ENCODE results near the gene CADM1.

CADM1 gene

DNA sequence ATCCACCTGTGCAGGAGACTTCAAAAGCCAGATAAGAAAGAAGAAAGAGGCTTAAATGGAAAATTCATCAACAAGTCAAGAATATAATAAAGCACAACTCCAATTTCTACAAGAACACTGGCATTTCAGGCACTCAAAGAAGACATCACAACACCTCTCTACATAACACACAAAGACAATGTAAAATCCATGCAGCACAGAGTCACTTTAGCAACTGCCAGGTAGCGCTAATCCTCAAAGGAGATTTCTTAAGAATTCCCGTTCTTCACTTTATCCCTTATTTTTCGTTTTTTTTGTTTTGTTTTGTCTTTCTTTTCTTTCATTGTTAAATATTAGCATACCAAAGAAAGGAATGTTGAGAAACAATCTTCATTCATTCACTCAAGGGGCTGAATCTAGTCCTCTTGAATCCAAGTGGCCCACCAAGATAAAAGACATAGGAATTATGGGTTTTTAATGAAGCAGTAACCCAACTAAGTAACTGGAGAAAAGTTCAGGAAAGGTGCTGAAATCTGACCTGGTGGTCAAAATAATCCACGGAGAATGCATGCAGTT is 95.0 kb downstream of the CADM1 start:
- in situ Hi-C loops (cut with HindIII; ENCODE audit: low sequenced_read_pairs): no loop called here

DNA sequence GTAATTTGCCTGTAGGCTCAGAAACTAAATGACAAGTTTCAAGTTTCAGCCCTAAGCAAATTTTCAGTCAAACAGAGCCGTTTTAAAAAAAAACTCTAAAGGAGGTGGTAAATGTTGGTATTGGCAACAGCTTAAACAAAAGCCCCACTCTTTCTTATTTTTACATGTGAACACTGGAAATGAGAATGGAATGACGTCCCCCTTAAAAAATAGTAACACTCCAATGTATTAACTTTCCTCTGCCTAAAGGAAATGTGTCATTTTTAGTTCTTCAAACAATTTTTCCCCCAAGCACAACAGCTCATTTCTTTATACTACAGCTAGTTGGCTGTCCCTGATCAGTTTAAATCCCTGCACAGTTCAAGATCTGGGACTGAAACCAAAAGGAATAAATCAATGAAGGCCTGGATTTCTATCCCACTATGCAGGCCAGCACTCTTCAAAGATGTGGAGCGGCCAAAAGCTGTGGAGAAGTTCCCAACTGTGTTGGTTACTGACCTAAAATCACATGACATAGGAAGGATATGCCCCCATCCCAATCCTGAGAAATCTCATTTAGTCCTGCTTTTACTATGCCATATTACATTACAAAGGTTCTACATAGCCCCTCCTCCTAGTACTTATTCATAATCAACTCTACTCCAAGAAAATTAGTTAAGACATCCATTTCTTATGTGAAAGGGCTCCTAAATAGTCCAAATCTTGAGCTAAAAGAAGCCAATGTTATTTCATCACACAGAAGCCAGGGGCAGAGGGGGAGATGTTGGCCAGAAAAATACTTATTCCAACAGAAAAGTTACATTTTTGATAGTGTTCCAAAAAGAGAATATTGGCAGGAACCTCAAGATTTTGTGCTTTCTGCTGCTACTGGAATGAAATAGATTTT is 95.9 kb downstream of the CADM1 start:
- in situ Hi-C loops (cut with HindIII; ENCODE audit: low sequenced_read_pairs): no loop called here

DNA sequence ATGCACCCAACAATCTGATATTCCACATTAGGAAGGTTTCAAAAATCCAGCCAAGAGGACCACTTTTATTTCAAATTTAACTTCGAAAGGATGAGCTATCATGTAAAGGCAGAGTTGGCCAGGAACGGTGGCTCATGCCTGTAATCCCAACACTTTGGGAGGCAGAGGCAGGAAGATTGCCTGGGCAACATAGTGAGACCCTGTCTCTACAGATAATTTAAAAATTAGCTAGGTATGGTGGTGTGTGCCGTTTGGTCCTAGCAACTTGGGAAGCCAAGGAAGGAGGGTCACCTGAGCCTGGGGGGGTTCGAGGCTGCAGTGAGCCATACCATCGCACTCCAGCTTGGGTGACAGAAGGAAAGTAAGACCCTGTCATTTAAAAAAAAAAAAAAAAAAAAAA is 96.7 kb downstream of the CADM1 start:
- in situ Hi-C loops (cut with HindIII; ENCODE audit: low sequenced_read_pairs): no loop called here

DNA sequence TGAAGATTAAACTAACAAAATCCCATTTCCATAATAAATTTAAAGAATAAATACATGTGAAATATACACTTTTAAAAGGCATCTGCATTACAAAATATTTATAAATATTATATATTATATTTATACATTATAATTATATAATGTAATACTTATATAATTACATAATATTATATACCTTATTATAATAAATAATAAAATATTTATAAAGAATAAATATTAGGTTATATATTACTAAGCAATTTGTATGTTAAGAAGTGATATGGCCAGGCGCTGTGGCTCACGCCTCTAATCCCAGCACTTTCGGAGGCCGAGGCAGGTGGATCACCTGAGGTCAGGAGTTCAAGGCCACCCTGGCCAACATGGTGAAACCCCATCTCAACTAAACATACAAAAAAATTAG is 97.8 kb downstream of the CADM1 start:
- in situ Hi-C loops (cut with HindIII; ENCODE audit: low sequenced_read_pairs): no loop called here

DNA sequence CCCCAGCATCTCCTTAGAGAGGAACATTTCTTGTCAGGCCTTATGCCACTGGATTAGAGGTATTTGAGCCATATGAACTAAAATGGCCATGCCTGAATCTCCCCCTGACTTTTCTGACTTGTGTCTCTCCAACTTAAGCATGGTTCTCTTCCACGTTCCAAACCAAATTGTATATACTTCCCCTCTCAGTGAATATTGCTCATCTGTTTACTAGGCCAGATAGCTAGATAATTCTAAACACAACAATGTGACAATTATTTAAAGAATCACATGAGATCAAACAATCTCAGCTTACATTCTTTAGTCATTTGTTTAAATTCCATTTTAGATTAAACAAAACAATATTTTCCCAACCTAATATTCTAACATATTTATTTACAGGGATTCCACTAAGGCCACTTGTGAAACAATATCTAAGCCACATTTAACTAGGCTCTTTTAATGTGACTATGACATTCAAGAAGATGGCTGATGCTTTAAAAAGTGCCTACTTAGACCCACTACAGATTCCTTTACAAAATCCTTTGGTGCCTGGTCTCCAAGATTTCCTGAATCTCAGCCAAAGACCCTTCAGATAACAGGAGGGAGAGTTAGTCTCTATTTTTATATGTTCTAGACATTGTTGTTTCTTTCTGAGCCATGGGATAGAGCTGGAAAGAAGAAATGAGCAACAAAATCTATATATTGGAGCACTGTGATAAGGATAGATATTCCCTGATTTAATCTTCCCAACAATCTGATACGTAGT is 105.7 kb downstream of the CADM1 start:
- in situ Hi-C loops (cut with HindIII; ENCODE audit: low sequenced_read_pairs): no loop called here

DNA sequence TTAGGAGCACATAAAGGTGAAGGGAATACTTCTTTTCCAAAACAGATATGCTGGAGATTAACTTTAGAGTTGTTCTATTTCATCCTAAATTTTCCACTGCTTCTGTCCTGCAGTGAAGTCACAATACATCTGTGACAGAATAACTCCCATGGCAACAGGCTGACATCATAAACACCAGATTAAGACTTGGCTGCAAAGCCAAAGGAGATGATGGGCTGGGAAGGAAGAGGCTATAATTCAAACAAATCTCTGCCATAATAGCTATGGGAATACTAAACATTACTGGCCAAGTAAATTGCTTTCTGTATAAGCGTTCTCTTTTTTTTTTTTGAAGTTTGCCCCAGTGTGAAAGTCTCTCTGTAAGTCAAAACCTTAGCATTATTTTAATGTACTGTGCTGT is 107.7 kb downstream of the CADM1 start:
- in situ Hi-C loops (cut with HindIII; ENCODE audit: low sequenced_read_pairs): no loop called here

DNA sequence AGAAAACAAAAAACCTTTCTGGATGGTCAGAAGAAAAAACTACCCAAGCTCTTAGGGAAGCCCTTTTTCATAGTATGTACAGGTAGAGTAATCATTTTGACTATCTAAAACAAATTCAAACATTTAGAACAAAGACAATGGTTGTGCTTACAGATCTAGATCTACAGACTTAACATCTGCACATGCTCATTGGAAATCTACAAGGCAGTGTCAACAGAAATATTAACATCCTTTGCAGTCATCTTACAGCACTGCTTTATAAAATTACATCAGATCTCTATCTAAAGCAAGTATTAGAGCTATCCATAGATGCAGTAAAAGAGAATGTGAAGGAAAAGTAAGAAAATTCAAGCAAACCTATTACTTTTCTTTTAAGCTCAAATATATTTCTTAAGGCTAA is 110.3 kb downstream of the CADM1 start:
- in situ Hi-C loops (cut with HindIII; ENCODE audit: low sequenced_read_pairs): no loop called here

DNA sequence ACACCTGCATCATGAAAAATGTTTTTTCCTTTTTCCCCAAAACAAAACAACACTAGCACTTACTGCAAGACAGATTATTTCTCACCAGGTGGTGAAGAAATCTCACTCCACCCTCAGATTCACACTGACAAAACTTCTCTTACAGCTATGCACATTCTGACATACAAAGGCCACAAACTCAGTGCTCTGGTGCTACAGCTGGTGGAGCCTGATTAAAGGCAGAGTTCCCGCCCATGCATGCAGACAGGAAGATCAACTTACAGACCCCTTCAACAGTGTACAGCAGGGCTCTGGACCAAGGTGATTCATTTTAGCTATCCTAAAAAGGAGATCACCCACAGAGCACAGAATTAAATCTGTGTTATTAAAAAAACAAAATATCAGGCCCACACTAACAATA is 112.6 kb downstream of the CADM1 start:
- in situ Hi-C loops (cut with HindIII; ENCODE audit: low sequenced_read_pairs): no loop called here

DNA sequence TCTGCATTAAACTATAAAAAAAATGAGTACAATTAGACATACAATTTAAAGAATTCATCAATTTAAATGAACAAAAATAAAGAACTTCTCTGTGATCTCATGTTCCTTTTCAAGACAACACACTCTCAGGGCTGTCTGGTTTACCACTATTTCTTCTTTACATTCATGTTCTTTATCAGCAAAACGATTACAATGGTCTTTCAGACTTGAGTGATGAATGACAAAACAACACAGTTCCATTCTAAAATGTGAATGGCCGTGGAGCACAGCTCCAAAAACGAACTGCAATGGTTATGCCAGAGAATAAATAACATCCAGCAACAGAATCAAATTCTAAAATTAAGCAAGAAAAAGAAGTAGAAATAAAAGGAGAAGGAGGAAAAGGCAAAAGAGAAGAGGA is 113.1 kb downstream of the CADM1 start:
- in situ Hi-C loops (cut with HindIII; ENCODE audit: low sequenced_read_pairs): no loop called here

DNA sequence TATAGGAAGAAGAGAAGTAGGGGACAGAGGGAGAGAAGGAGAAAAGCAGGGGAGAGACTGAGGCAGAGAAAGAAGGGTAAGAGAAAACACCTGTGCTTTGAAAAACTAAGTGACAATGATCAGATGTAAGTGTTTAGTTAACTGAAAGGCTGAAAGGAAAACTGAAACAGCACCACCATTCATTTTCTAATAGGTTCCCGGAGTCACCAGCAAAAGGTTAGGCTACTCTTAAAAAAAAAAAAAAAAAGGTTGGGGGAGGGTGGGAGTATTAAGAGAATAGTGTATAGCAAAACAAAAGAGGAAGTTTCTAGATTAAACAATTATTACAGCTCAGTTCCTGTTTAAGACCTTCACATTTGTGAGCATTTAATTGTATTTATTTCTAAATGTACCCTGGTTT is 113.8 kb downstream of the CADM1 start:
- in situ Hi-C loops (cut with HindIII; ENCODE audit: low sequenced_read_pairs): no loop called here

DNA sequence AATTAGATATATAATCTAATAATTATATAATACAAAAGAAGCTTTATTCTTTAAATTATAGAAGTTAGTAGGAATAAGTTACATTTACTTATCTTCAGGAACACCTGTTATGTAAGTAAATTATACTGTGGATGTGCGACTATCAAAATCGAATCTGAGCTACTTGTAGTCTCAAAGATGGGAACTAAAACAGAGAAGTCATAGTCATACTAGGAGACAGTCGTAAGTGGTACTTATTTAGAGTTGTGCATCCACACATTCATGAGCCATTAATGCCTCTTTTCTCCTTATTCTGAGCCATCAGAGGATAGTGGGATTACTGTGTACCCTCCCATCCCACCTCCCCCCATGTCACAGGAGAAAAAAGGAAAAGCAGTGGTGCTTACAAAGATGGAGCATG is 114.4 kb downstream of the CADM1 start:
- in situ Hi-C loops (cut with HindIII; ENCODE audit: low sequenced_read_pairs): no loop called here

DNA sequence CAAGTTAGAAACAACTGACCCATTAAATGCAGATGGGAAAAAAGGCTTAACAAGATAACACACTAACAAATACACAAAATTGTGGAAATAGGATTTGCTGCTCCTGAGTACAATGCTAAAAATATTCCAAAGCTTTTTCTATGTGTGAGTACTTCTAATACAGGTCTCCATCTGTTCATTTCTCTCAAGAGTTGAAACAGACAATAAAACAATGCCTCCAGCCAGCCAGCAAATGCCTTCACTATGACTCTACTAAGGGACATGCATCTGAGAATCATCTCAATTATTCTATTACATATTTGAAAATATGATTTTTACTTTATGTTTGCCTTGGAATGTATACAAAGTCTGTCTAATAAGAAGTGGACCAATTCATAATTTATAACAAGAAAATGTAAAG is 119.0 kb downstream of the CADM1 start:
- in situ Hi-C loops (cut with HindIII; ENCODE audit: low sequenced_read_pairs): no loop called here

DNA sequence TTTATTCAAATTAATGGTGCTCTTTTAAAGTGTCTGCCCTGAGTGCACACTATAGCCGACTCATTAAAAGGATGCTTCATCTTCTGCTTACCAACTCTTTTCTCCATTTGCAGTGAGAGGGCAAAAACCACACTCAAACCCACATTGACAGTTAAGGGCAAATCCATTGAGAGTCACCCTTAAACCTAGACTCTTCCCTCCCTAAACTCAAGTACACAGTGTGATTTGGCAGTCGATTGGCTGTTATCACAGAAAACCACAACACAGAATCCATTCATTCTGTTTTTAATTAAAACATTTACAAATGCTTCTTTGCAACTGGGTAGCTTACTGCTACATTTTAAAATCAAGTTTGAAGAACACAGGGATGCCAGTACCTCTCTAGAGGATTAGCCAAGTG is 120.0 kb downstream of the CADM1 start:
- in situ Hi-C loops (cut with HindIII; ENCODE audit: low sequenced_read_pairs): no loop called here

DNA sequence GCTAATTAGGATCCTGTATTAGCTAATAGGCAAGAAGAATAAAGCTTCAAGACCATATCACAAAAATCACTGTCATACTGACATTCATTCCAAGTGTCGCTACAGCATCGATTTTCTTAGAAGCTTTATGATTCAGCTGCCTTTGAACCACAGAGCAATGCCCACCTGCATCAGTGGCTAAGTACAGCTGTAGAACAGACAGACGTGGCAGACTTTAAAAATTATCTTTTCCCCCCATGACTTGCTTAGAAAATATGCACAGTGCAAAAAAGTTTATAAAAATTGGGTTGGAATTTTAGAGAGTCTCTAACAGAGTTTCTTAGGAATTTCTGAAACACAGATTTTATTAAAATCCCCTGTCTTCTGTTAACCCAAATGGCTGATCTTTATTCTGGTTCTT is 120.8 kb downstream of the CADM1 start:
- in situ Hi-C loops (cut with HindIII; ENCODE audit: low sequenced_read_pairs): no loop called here

DNA sequence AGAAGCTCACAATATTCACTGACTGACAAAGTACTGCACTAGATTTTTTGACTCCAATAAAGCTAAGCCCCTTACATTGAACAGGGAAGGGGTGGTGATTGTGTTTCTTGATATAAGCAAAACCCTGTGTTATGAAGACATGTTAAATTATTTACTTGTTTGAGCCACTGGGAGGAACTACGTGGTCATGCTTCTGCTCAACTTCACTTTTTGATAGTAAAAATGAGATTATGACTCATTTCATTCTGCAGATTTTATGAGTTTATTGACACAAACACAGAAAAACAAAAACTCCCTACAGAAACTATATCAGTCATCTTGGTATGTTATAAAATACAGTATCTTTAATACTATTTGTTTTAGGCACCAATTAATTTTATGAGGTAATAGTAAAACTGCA is 124.7 kb downstream of the CADM1 start:
- in situ Hi-C loops (cut with HindIII; ENCODE audit: low sequenced_read_pairs): no loop called here

DNA sequence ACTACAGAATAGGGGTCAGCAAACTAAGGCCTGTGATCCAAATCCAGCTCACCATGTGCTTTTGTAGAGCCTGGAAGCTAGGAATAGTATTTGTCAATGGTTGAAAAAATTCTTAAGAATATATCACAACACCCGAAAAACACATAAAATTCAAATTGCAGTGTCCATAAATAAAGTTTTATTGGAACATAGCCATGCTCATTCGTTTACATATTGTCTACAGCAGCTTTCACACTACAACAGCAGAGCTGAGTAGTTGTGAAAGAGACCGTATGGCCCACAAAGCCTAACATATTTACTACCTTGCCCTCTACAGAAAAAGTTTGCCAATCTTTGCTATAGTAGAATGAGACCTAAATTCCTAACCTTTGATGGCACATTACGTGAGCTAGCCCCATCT is 125.7 kb downstream of the CADM1 start:
- in situ Hi-C loops (cut with HindIII; ENCODE audit: low sequenced_read_pairs): no loop called here

DNA sequence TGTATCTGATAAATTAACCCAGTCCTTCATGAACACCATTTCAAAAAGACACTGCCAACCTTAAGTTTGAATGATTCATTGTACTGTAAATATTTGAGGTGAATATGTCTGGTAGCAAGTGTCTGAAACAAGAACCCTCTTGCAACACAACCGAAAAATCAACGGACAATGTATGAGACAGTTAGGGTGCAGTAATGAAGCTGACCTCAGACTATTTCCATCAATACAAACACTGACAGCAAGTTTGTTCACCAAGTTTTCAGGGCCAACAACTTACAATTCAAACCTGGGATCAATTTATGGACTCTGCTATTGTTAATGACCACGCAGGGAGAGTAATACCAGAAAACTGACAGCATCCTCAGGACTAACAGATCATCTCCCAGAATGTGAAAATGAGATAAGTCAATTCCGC is 126.3 kb downstream of the CADM1 start:
- in situ Hi-C loops (cut with HindIII; ENCODE audit: low sequenced_read_pairs): no loop called here

DNA sequence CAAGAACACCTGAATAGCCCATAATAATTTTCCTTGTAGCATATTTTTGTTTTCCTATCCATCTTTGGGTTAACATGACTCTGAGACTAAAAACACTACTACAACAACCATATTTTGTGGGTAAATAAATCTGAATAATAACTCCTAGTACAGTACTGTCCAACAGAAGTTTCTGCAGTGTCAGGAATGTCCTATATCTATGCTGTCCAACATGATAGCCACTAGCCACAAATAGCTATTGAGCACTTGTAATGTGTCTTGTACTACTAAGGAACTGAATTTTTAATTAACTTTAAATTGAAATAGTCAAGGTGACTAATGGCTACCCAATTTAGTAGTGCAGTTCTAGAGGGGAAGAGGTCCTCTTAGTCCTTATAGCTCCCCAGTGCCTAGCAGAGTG is 135.6 kb downstream of the CADM1 start:
- in situ Hi-C loops (cut with HindIII; ENCODE audit: low sequenced_read_pairs): no loop called here

DNA sequence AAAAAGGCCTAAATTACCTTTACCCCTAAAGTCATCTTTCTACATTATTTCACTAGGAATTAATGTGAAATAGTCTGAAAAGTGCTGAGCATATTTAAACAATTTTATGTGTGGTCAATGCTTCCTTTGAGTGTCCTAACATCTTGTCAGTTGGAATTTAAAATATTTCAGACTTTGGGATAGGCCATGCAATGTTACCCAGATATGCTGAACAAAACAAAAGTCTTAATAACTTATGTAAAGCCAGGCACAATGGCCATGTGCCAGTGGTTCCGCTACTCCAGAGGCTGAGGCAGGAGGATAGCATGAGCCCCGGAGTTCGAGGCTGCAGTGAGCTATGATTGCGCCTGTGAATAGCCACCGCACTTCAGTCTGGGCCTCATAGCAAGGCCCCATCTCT is 137.4 kb downstream of the CADM1 start:
- in situ Hi-C loops (cut with HindIII; ENCODE audit: low sequenced_read_pairs): no loop called here

DNA sequence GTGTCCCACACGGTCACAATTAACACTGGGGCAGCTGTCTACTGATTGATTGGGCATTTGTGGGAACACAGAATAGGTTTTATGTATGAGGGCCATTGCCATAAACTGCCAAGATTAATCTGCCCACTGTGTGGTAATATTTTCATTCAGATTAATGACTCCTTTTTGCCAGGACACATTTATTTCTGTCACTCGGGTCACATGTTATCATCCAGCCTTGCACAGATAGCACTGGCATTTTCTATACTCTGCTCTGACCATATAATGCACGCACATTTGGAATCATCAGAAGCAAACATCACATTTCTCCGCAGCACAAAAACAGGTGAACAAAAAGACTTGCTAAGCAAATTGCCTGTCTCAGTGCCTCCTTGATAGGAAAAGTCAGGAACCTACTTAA is 138.3 kb downstream of the CADM1 start:
- in situ Hi-C loops (cut with HindIII; ENCODE audit: low sequenced_read_pairs): no loop called here

DNA sequence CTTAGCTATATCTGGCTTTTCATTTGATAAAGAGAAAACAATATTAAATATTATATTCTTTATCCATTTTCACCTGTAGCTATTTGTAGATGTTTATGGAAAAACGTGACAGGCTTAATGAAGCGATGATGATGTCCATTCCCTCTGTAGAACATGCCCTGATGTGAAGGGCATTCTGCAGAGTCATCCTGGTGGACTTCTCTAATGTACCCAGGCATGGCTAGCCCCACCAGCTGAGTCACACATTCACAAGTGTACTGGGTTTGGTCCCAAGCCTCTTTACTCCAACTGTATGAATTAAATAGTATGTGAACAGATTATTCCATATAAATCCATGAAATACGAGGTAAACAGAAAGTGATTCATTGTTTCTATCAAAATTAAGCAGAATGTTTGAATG is 139.3 kb downstream of the CADM1 start:
- in situ Hi-C loops (cut with HindIII; ENCODE audit: low sequenced_read_pairs): no loop called here

DNA sequence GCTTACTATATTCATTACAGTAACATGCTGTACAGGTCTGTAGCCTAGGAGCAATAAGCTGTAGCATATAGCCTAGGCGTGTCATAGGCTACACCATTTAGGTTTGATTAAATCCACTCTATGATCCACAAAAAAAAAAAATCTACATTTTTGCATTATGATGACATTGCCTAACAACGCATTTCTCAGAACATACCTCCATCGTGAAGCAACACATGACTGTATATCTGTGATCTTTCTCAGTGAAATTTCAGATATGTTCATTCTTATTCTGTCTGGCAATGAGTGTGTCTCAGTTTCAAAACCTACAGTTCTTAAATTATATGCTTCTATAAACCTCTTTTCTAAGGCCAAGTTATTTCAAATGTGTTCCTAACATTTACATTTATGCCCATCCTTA is 140.3 kb downstream of the CADM1 start:
- in situ Hi-C loops (cut with HindIII; ENCODE audit: low sequenced_read_pairs): no loop called here
